Measurements from ENCODE around the gene SLC9A9. TPM values are rescaled to one million over a fixed set of nuclear protein-coding genes. Genes with fewer than 3 reads are reported as not detected.

Gene SLC9A9
- total RNA-seq, 2 donors from 2014 or later = 25.3 to 31.8 TPM

- peaks cover 8% of the 10 kb centered on the region for H3K36me3 Mint-ChIP-seq (ENCODE audit: low read depth)
- H3K27ac Mint-ChIP-seq = no peak overlapping the region
- DNase-seq (no peak), ATAC-seq (no peak)
- peaks cover 3% of the 10 kb centered on the region for H3K4me1 Mint-ChIP-seq
- H3K9me3 ChIP-seq (ENCODE audit: control insufficient read depth, low read length, poor library complexity, severe bottlenecking) = no peaks in the 10 kb centered on the region
- no peak overlapping the region for H3K4me3 Mint-ChIP-seq
- H3K27me3 Mint-ChIP-seq = no peaks in the 10 kb centered on the region
Measured at GRCh38 chr3:143791386-143791785, 56.9 kb downstream of the SLC9A9 start.

GRCh38 chr3:143786219-143787191 is 61.8 kb downstream of the SLC9A9 start:
- Mint-ChIP-seq H3K36me3 (ENCODE audit: low read depth) (peaks cover 5% of the 10 kb centered on the region), H3K4me3 (no peak overlapping the region), H3K27ac (no peak overlapping the region), H3K27me3 (no peaks in the 10 kb centered on the region), H3K4me1 (peaks cover 11% of the 10 kb centered on the region)
- no peaks in the 10 kb centered on the region for H3K9me3 ChIP-seq (ENCODE audit: control insufficient read depth, low read length, poor library complexity, severe bottlenecking)
- ATAC-seq (no peak), DNase-seq (no peak)

- ATAC-seq = no peak
- no peak overlapping the region for H3K4me3 Mint-ChIP-seq
- DNase-seq = no peak
Measured at GRCh38 chr3:143784446-143784845, 63.8 kb downstream of the SLC9A9 start.

GRCh38 chr3:143783851-143784370 is 64.4 kb downstream of the SLC9A9 start:
- Mint-ChIP-seq H3K4me1 (peaks cover 11% of the 10 kb centered on the region), H3K36me3 (ENCODE audit: low read depth) (peaks cover 8% of the 10 kb centered on the region), H3K27me3 (no peaks in the 10 kb centered on the region), H3K27ac (no peak overlapping the region), H3K4me3 (no peak overlapping the region)
- ATAC-seq (no peak), DNase-seq (no peak)
- no peaks in the 10 kb centered on the region for H3K9me3 ChIP-seq (ENCODE audit: control insufficient read depth, low read length, poor library complexity, severe bottlenecking)

More at GRCh38 chr3:143784446-143784845, 63.8 kb downstream of the SLC9A9 start:
- Mint-ChIP-seq H3K27ac (no peak overlapping the region), H3K36me3 (ENCODE audit: low read depth) (peaks cover 8% of the 10 kb centered on the region), H3K4me1 (peaks cover 11% of the 10 kb centered on the region), H3K27me3 (no peaks in the 10 kb centered on the region)
- H3K9me3 ChIP-seq (ENCODE audit: control insufficient read depth, low read length, poor library complexity, severe bottlenecking) = no peaks in the 10 kb centered on the region

- ATAC-seq (peak; percentile 84), DNase-seq (no peak)
- H3K27me3 Mint-ChIP-seq = no peaks in the 10 kb centered on the region
- H3K36me3 Mint-ChIP-seq (ENCODE audit: low read depth) = peaks cover 3% of the 10 kb centered on the region
- no peaks in the 10 kb centered on the region for H3K4me1 Mint-ChIP-seq
- no peak overlapping the region for H3K4me3 Mint-ChIP-seq
- H3K9me3 ChIP-seq (ENCODE audit: control insufficient read depth, low read length, poor library complexity, severe bottlenecking) = no peaks in the 10 kb centered on the region
- H3K27ac Mint-ChIP-seq = no peak overlapping the region
Measured at GRCh38 chr3:143775459-143775858, 72.8 kb downstream of the SLC9A9 start.

- no peaks in the 10 kb centered on the region for H3K27me3 Mint-ChIP-seq
- no peaks in the 10 kb centered on the region for H3K9me3 ChIP-seq (ENCODE audit: control insufficient read depth, low read length, poor library complexity, severe bottlenecking)
- no peak overlapping the region for H3K4me3 Mint-ChIP-seq
- no peaks in the 10 kb centered on the region for H3K36me3 Mint-ChIP-seq (ENCODE audit: low read depth)
- ATAC-seq (no peak), DNase-seq (no peak)
- peaks cover 2% of the 10 kb centered on the region for H3K4me1 Mint-ChIP-seq
- no peak overlapping the region for H3K27ac Mint-ChIP-seq
Measured at GRCh38 chr3:143771939-143772338, 76.3 kb downstream of the SLC9A9 start.

- Mint-ChIP-seq H3K4me3 (no peak overlapping the region), H3K36me3 (ENCODE audit: low read depth) (no peaks in the 10 kb centered on the region), H3K27ac (no peak overlapping the region), H3K27me3 (no peaks in the 10 kb centered on the region), H3K4me1 (peaks cover 2% of the 10 kb centered on the region)
- no peak for ATAC-seq
- no peaks in the 10 kb centered on the region for H3K9me3 ChIP-seq (ENCODE audit: control insufficient read depth, low read length, poor library complexity, severe bottlenecking)
- no peak for DNase-seq
Measured at GRCh38 chr3:143771258-143771657, 77.0 kb downstream of the SLC9A9 start.

- H3K4me3 Mint-ChIP-seq = no peak overlapping the region
Measured at GRCh38 chr3:143770391-143770790, 77.9 kb downstream of the SLC9A9 start.

GRCh38 chr3:143769616-143770015 is 78.7 kb downstream of the SLC9A9 start:
- DNase-seq = no peak
- no peak for ATAC-seq
- H3K4me3 Mint-ChIP-seq = no peak overlapping the region
- H3K36me3 Mint-ChIP-seq (ENCODE audit: low read depth) = peaks cover 3% of the 10 kb centered on the region
- H3K4me1 Mint-ChIP-seq = peaks cover 5% of the 10 kb centered on the region
- no peaks in the 10 kb centered on the region for H3K9me3 ChIP-seq (ENCODE audit: control insufficient read depth, low read length, poor library complexity, severe bottlenecking)
- no peaks in the 10 kb centered on the region for H3K27me3 Mint-ChIP-seq
- H3K27ac Mint-ChIP-seq = no peak overlapping the region

More at GRCh38 chr3:143770391-143770790, 77.9 kb downstream of the SLC9A9 start:
- ATAC-seq (no peak), DNase-seq (no peak)
- Mint-ChIP-seq H3K27ac (no peak overlapping the region), H3K36me3 (ENCODE audit: low read depth) (no peaks in the 10 kb centered on the region), H3K4me1 (peaks cover 2% of the 10 kb centered on the region), H3K27me3 (no peaks in the 10 kb centered on the region)
- H3K9me3 ChIP-seq (ENCODE audit: control insufficient read depth, low read length, poor library complexity, severe bottlenecking) = no peaks in the 10 kb centered on the region

- peak overlapping the region; percentile 19 for H3K4me3 Mint-ChIP-seq
- DNase-seq (no peak), ATAC-seq (no peak)
- H3K27ac Mint-ChIP-seq = no peak overlapping the region
- H3K4me1 Mint-ChIP-seq = peaks cover 8% of the 10 kb centered on the region
- no peaks in the 10 kb centered on the region for H3K27me3 Mint-ChIP-seq
- H3K36me3 Mint-ChIP-seq (ENCODE audit: low read depth) = peaks cover 5% of the 10 kb centered on the region
- no peaks in the 10 kb centered on the region for H3K9me3 ChIP-seq (ENCODE audit: control insufficient read depth, low read length, poor library complexity, severe bottlenecking)
Measured at GRCh38 chr3:143764840-143765239, 83.4 kb downstream of the SLC9A9 start.

GRCh38 chr3:143763564-143764162 is 84.6 kb downstream of the SLC9A9 start:
- Mint-ChIP-seq H3K4me1 (peaks cover 8% of the 10 kb centered on the region), H3K36me3 (ENCODE audit: low read depth) (peaks cover 5% of the 10 kb centered on the region), H3K4me3 (no peak overlapping the region), H3K27me3 (no peaks in the 10 kb centered on the region), H3K27ac (no peak overlapping the region)
- DNase-seq (no peak), ATAC-seq (no peak)
- no peaks in the 10 kb centered on the region for H3K9me3 ChIP-seq (ENCODE audit: control insufficient read depth, low read length, poor library complexity, severe bottlenecking)

- Mint-ChIP-seq H3K27me3 (no peaks in the 10 kb centered on the region), H3K4me3 (no peak overlapping the region), H3K27ac (no peak overlapping the region), H3K36me3 (ENCODE audit: low read depth) (peaks cover 2% of the 10 kb centered on the region), H3K4me1 (peaks cover 26% of the 10 kb centered on the region)
- DNase-seq (no peak), ATAC-seq (no peak)
- no peaks in the 10 kb centered on the region for H3K9me3 ChIP-seq (ENCODE audit: control insufficient read depth, low read length, poor library complexity, severe bottlenecking)
Measured at GRCh38 chr3:143757691-143758090, 90.6 kb downstream of the SLC9A9 start.

- H3K27me3 Mint-ChIP-seq = no peaks in the 10 kb centered on the region
- no peak for ATAC-seq
- no peak overlapping the region for H3K27ac Mint-ChIP-seq
- H3K36me3 Mint-ChIP-seq (ENCODE audit: low read depth) = peaks cover 2% of the 10 kb centered on the region
- H3K4me1 Mint-ChIP-seq = peaks cover 35% of the 10 kb centered on the region
- H3K9me3 ChIP-seq (ENCODE audit: control insufficient read depth, low read length, poor library complexity, severe bottlenecking) = no peaks in the 10 kb centered on the region
- no peak overlapping the region for H3K4me3 Mint-ChIP-seq
- DNase-seq = no peak
Measured at GRCh38 chr3:143755978-143756377, 92.3 kb downstream of the SLC9A9 start.
